HUES48 (cell line): ENCODE data around the gene FGF18.
"Not testable (repeated sequence)": the region's sequence is repeated elsewhere in the genome, so short reads cannot be mapped to it uniquely, and the experiment has no call there.

ENCODE experiments used
- H3K27ac ChIP-seq: one replicate; pipeline ENCODE4 v1.7.0; 2013; ENCODE audit warnings: low read depth, low read length, inconsistent platforms
- H3K27me3 ChIP-seq: 2 replicates; pipeline ENCODE4 v1.6.1; 2013; ENCODE audit warnings: mild to moderate bottlenecking, low read length; ENCODE audit not compliant: control insufficient read depth, insufficient read depth
- H3K36me3 ChIP-seq: 2 replicates; pipeline ENCODE4 v1.6.1; 2013; ENCODE audit warnings: low read length; ENCODE audit not compliant: control insufficient read depth, insufficient read depth
- H3K4me1 ChIP-seq: 2 replicates; pipeline ENCODE4 v1.6.1; 2013; ENCODE audit warnings: mild to moderate bottlenecking, low read length; ENCODE audit not compliant: control insufficient read depth, insufficient read depth
- H3K4me3 ChIP-seq: 2 replicates; pipeline ENCODE4 v1.5.1; 2013; ENCODE audit warnings: mild to moderate bottlenecking, low read depth, low read length
- H3K9ac ChIP-seq: 2 replicates; pipeline ENCODE4 v1.6.1; 2013; ENCODE audit warnings: mild to moderate bottlenecking, low read depth, low read length, moderate library complexity
- H3K9me3 ChIP-seq: 2 replicates; pipeline ENCODE4 v1.6.1; 2013; ENCODE audit warnings: low read length; ENCODE audit not compliant: control insufficient read depth, insufficient read depth

FGF18 gene

DNA sequence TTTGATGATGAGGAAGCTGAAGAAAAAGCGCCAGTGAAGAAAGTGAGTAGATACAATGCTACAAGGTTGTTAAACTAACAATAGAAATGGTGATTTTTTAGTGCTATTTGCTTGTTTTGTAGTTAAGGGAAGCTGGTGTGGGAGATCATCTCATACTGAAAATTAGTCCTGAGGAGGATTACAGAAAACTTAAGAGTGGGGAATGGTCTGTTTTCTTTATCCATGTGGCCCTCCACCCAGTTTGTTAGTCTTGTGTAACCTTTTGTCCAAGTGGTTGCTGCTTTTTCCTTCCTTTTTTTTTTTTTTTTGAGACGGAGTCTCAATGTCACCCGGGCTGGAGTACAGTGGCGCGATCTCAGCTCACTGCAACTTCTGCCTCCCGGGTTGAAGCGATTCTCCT is 19.3 kb upstream of the FGF18 start:
- Histone ChIP-seq H3K27ac (peak overlapping the region; percentile 18), H3K27me3 (no peaks in the 10 kb centered on the region), H3K4me3 (no peak overlapping the region), H3K4me1 (no peaks in the 10 kb centered on the region; the same call in 1 of the 2 replicates), H3K9me3 (no peaks in the 10 kb centered on the region), H3K9ac (no peak overlapping the region), H3K36me3 (peaks cover 74% of the 10 kb centered on the region)

- Histone ChIP-seq H3K27ac (no peak overlapping the region), H3K4me1 (no peaks in the 10 kb centered on the region; the same call in 1 of the 2 replicates), H3K9ac (no peak overlapping the region), H3K27me3 (no peaks in the 10 kb centered on the region), H3K36me3 (peaks cover 74% of the 10 kb centered on the region), H3K4me3 (no peak overlapping the region), H3K9me3 (no peaks in the 10 kb centered on the region)
Measured at GRCh38 chr5:171401167-171401947, 18.1 kb upstream of the FGF18 start.

DNA sequence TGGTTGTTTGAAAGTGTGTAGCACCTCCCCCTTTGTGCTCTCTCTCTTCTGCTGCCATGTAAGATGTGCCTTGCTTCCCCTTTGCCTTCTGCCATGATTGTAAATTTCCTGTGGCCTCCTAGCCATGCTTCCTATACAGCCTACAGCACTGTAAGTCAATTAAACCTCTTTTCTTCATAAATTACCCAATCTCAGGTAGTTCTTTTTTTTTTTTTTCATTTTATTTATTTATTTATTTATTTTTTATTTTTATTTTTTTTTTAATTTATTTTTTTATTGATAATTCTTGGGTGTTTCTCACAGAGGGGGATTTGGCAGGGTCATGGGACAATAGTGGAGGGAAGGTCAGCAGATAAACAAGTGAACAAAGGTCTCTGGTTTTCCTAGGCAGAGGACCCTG is 16.7 kb upstream of the FGF18 start:
- not testable (repeated sequence) for H3K27ac ChIP-seq, H3K4me1 ChIP-seq, H3K4me3 ChIP-seq, H3K9me3 ChIP-seq, H3K9ac ChIP-seq, H3K27me3 ChIP-seq
- peaks cover 74% of the 10 kb centered on the region for H3K36me3 ChIP-seq

GRCh38 chr5:171405615-171406014 is 13.8 kb upstream of the FGF18 start:
- H3K4me1 ChIP-seq, result no peaks in the 10 kb centered on the region
- no peak overlapping the region for H3K4me3 ChIP-seq
- peaks cover 72% of the 10 kb centered on the region for H3K36me3 ChIP-seq
- H3K9ac ChIP-seq, result no peak overlapping the region
- H3K27ac ChIP-seq, result no peak overlapping the region
- no peaks in the 10 kb centered on the region for H3K9me3 ChIP-seq
- H3K27me3 ChIP-seq, result no peaks in the 10 kb centered on the region

GRCh38 chr5:171407234-171407633 is 12.2 kb upstream of the FGF18 start:
- Histone ChIP-seq H3K4me3 (no peak overlapping the region), H3K27me3 (no peaks in the 10 kb centered on the region), H3K27ac (no peak overlapping the region), H3K36me3 (peaks cover 75% of the 10 kb centered on the region), H3K9me3 (no peaks in the 10 kb centered on the region), H3K4me1 (no peaks in the 10 kb centered on the region), H3K9ac (no peak overlapping the region)

GRCh38 chr5:171409164-171410136 is 10.0 kb upstream of the FGF18 start:
- Histone ChIP-seq H3K27ac (no peak overlapping the region), H3K9me3 (no peaks in the 10 kb centered on the region), H3K4me3 (no peak overlapping the region), H3K36me3 (peaks cover 90% of the 10 kb centered on the region), H3K9ac (no peak overlapping the region), H3K4me1 (no peaks in the 10 kb centered on the region), H3K27me3 (no peaks in the 10 kb centered on the region)

DNA sequence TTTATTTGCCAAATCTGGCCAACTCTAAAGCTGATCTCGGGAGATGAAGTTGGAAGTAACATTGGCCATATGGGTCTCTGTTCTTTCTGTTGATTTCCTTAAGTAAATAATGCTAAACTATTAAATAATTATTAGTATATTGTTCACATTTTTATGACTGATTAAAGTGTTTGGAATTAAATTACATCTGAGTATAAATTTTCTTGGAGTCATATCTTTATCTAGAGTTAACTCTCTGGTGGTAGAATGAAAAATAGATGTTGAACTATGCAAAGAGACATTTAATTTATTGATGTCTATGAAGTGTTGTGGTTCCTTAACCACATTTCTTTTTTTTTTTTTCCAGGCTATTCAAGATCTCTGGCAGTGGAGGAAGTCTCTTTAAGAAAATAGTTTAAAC is 9.3 kb upstream of the FGF18 start:
- no peaks in the 10 kb centered on the region for H3K4me1 ChIP-seq
- no peaks in the 10 kb centered on the region for H3K27me3 ChIP-seq
- H3K9ac ChIP-seq, result no peak overlapping the region
- no peak overlapping the region for H3K4me3 ChIP-seq
- H3K27ac ChIP-seq, result no peak overlapping the region
- no peaks in the 10 kb centered on the region for H3K9me3 ChIP-seq
- peaks cover 84% of the 10 kb centered on the region for H3K36me3 ChIP-seq

GRCh38 chr5:171412186-171412585 is 7.3 kb upstream of the FGF18 start:
- no peaks in the 10 kb centered on the region for H3K27me3 ChIP-seq
- peaks cover 64% of the 10 kb centered on the region for H3K36me3 ChIP-seq
- H3K27ac ChIP-seq, result no peak overlapping the region
- H3K9ac ChIP-seq, result no peak overlapping the region
- no peak overlapping the region for H3K4me3 ChIP-seq
- H3K4me1 ChIP-seq, result no peaks in the 10 kb centered on the region
- H3K9me3 ChIP-seq, result no peaks in the 10 kb centered on the region

GRCh38 chr5:171413153-171413910 is 6.1 kb upstream of the FGF18 start:
- Histone ChIP-seq H3K4me3 (no peak overlapping the region), H3K4me1 (peaks cover under 1% of the 10 kb centered on the region; the same call in 1 of the 2 replicates), H3K36me3 (peaks cover 52% of the 10 kb centered on the region)

GRCh38 chr5:171413993-171414392 is 5.5 kb upstream of the FGF18 start:
- H3K27me3 ChIP-seq, H3K9me3 ChIP-seq, H3K4me1 ChIP-seq, H3K9ac ChIP-seq, H3K4me3 ChIP-seq, H3K27ac ChIP-seq: not testable (repeated sequence)
- peaks cover 45% of the 10 kb centered on the region for H3K36me3 ChIP-seq

More at GRCh38 chr5:171413153-171413910, 6.1 kb upstream of the FGF18 start:
- Histone ChIP-seq H3K9me3 (no peaks in the 10 kb centered on the region), H3K27me3 (no peaks in the 10 kb centered on the region), H3K27ac (no peak overlapping the region), H3K9ac (no peak overlapping the region)
